GM12892 (cell line): Measurements from ENCODE around the gene ZNF337.

Experiments used
- POLR2A ChIP-seq: IDR thresholded peaks from 2 replicates; pipeline ENCODE4 v1.6.1; 2011; ENCODE audit warnings: low read depth, low read length, control low read depth
- POLR2AphosphoS5 ChIP-seq: IDR thresholded peaks from 2 replicates; pipeline ENCODE4 v1.6.1; 2011; ENCODE audit warnings: low read depth, low read length, control low read depth
- TAF1 ChIP-seq: IDR thresholded peaks from 2 replicates; pipeline ENCODE4 v1.6.1; 2011; ENCODE audit warnings: low read depth, mild to moderate bottlenecking, control low read depth, low read length, borderline replicate concordance

DNA sequence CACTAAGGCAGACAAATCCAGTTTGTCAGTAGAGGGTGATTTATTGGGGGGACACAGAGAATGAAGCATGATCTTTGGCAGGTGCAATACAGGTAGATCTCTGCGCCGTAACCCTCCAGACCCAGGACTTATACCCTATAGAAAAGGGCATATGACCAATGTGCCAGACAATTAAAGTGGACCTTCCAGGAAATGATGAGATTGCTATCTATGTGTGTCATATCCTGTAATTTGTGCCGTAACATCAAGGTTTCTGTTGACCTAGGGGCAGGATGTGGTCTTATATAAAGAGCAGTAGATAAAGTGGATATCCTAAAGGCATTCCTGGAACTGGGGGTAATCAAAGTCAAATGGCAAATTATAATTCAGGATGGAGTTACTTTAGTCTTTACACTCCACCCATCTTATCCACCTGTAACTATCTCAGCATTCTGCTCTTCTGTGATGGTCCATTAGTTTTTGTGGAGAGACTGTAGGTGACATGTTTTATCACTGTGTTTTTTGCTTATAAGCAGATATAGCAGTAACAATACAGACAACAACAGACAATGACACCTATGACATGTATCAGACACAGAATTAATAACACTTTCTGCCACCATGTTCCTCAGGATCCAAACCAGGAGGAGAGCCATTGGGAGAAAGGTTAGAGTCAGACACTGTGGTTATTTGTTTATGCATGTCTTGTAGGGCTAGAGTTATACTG lies 43.1 kb upstream of the ZNF337 start:
- TF ChIP-seq POLR2AphosphoS5 (no peak), POLR2A (no peak), TAF1 (no peak)
